ENCODE data around the gene CCDC85C. TPM values are rescaled to one million over a fixed set of nuclear protein-coding genes. Genes with fewer than 3 reads are reported as not detected.

CCDC85C gene
- total RNA-seq, 2 experiments from 2014 or later: 11.8 to 13.3 TPM

- Mint-ChIP-seq H3K4me1 (peaks cover 4% of the 10 kb centered on the region), H3K4me3 (no peak overlapping the region), H3K27me3 (no peaks in the 10 kb centered on the region), H3K27ac (no peak overlapping the region), H3K36me3 (no peaks in the 10 kb centered on the region), H3K9me3 (no peaks in the 10 kb centered on the region)
- DNase-seq (no peak), ATAC-seq (ENCODE audit: low read depth) (no peak)
- POLR2A ChIA-PET: no interaction called here
These were observed 29.7 kb downstream of the CCDC85C start for GRCh38 chr14:99574099-99574880.

DNA sequence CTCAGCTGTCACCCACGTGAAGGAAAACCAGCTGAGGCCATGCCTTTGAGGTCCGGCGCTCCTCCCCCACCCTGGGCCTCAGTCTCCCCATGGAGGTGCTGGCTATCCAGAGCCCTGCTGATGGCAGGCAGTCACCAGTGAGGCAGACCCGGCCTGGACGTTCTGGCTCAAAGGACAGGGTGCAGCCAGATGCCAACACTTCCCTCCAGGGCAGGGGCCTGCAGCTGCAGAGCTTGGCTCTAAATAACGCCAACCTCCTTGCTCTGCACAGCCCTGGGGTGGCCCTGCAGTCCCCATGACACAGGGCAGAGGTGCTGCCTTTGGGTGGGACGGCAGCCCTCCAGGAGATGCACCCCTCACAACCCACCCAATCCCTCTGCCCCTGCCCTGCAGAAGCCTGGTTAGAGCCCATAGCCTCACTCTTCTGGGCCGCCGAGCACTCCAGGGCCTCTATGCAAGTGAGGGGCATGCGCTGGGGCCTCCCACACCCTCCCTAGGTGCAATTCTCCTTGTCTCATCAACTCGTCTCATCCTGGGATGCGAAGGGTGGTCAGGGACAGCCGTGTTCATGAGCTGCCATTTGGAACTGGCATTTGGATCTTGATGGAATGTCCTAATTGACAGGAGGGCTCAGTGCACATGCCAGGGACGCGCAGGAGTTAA, 30.4 kb downstream of the CCDC85C start:
- no peak for DNase-seq
- Mint-ChIP-seq H3K4me3 (no peak overlapping the region), H3K27ac (no peak overlapping the region), H3K36me3 (no peaks in the 10 kb centered on the region), H3K27me3 (no peaks in the 10 kb centered on the region), H3K4me1 (peaks cover 4% of the 10 kb centered on the region), H3K9me3 (no peaks in the 10 kb centered on the region)
- no peak for ATAC-seq (ENCODE audit: low read depth)
- POLR2A ChIA-PET: no interaction called here

DNA sequence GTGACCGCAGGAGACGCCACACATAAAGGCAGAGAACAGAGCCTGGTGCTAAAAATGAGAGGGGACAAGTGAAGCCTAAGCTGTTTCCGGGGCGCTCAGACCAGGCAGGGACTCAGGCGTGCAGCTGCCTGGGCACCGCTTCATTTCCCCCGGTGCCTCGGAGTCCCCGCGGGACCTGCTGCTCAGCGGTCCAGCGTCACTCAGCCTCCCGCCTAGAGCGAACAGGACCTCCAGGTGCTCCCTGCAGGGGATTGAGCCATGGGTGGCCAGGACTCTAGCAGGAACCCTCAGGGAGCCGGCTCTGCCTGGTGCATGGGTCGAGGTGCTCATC, 31.0 kb downstream of the CCDC85C start:
- peaks cover 4% of the 10 kb centered on the region for H3K4me1 Mint-ChIP-seq
- no peak overlapping the region for H3K4me3 Mint-ChIP-seq
- ATAC-seq (ENCODE audit: low read depth) (no peak), DNase-seq (no peak)
- no peak overlapping the region for H3K27ac Mint-ChIP-seq
- H3K9me3 Mint-ChIP-seq: no peaks in the 10 kb centered on the region
- no peaks in the 10 kb centered on the region for H3K36me3 Mint-ChIP-seq
- POLR2A ChIA-PET: no interaction called here
- no peaks in the 10 kb centered on the region for H3K27me3 Mint-ChIP-seq

DNA sequence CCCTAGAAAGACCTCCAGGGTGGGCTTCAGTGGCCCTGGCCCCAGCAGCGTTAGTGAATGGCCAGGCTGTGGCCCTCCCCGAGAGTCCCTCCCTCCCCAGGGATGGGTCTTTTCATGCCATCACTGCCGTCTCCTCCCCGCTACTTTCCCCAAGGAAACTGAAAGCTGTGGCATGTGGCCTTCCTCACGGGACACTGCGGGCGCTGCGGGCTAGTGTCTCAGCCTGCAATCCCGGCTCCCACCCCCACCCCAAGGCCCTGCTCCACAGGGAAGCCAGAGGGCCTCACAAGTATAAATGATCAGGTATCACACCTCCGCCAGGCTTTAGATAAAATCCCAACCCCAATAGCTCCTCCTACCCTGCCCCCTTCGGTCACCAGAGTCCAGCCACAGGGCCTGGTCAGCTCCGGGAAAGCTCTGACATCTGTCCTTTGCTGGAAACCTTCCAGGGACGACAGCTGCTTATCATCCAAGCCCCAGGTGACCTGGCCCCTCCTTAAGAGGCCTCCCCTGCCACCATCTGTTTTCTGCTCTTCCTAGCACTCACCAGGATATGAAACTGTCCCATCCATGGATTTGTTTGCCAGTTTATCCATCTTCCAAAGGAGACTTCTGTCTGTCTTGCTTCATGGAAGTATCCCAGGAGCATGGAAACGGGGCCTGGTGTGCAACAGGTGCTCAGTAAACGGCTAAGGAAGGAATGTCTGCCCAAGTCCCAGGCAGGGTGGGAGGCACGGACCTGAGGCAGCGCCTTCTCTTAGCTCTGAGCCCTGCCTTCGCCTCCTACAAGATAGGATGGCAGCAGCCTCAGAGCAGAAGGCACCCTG, 31.6 kb downstream of the CCDC85C start:
- Mint-ChIP-seq H3K4me3 (no peak overlapping the region), H3K27me3 (no peaks in the 10 kb centered on the region), H3K36me3 (no peaks in the 10 kb centered on the region), H3K9me3 (no peaks in the 10 kb centered on the region), H3K4me1 (peaks cover 4% of the 10 kb centered on the region), H3K27ac (no peak overlapping the region)
- ATAC-seq (ENCODE audit: low read depth): no peak
- POLR2A ChIA-PET: no interaction called here
- DNase-seq: no peak

GRCh38 chr14:99571303-99571986, 32.6 kb downstream of the CCDC85C start:
- H3K4me3 Mint-ChIP-seq: no peak overlapping the region

GRCh38 chr14:99570544-99571302, 33.3 kb downstream of the CCDC85C start:
- DNase-seq (no peak), ATAC-seq (ENCODE audit: low read depth) (no peak)
- Mint-ChIP-seq H3K9me3 (no peaks in the 10 kb centered on the region), H3K4me3 (no peak overlapping the region), H3K27me3 (no peaks in the 10 kb centered on the region), H3K27ac (no peak overlapping the region), H3K36me3 (no peaks in the 10 kb centered on the region), H3K4me1 (peaks cover 4% of the 10 kb centered on the region)
- POLR2A ChIA-PET: no interaction called here

More at GRCh38 chr14:99571303-99571986, 32.6 kb downstream of the CCDC85C start:
- Mint-ChIP-seq H3K4me1 (peaks cover 4% of the 10 kb centered on the region), H3K27me3 (no peaks in the 10 kb centered on the region), H3K27ac (no peak overlapping the region), H3K36me3 (no peaks in the 10 kb centered on the region), H3K9me3 (no peaks in the 10 kb centered on the region)
- ATAC-seq (ENCODE audit: low read depth): no peak
- no peak for DNase-seq
- POLR2A ChIA-PET: no interaction called here

GRCh38 chr14:99569725-99570543, 34.1 kb downstream of the CCDC85C start:
- no peaks in the 10 kb centered on the region for H3K36me3 Mint-ChIP-seq
- POLR2A ChIA-PET: no interaction called here
- DNase-seq: no peak
- H3K27me3 Mint-ChIP-seq: no peaks in the 10 kb centered on the region
- H3K4me1 Mint-ChIP-seq: peaks cover 4% of the 10 kb centered on the region
- H3K27ac Mint-ChIP-seq: no peak overlapping the region
- H3K9me3 Mint-ChIP-seq: no peaks in the 10 kb centered on the region
- no peak for ATAC-seq (ENCODE audit: low read depth)
- H3K4me3 Mint-ChIP-seq: no peak overlapping the region

GRCh38 chr14:99568567-99569560, 35.1 kb downstream of the CCDC85C start:
- Mint-ChIP-seq H3K27me3 (no peaks in the 10 kb centered on the region), H3K27ac (no peak overlapping the region), H3K36me3 (no peaks in the 10 kb centered on the region), H3K9me3 (no peaks in the 10 kb centered on the region), H3K4me1 (peaks cover 4% of the 10 kb centered on the region), H3K4me3 (no peak overlapping the region)
- POLR2A ChIA-PET: no interaction called here
- ATAC-seq (ENCODE audit: low read depth) (no peak), DNase-seq (no peak)

DNA sequence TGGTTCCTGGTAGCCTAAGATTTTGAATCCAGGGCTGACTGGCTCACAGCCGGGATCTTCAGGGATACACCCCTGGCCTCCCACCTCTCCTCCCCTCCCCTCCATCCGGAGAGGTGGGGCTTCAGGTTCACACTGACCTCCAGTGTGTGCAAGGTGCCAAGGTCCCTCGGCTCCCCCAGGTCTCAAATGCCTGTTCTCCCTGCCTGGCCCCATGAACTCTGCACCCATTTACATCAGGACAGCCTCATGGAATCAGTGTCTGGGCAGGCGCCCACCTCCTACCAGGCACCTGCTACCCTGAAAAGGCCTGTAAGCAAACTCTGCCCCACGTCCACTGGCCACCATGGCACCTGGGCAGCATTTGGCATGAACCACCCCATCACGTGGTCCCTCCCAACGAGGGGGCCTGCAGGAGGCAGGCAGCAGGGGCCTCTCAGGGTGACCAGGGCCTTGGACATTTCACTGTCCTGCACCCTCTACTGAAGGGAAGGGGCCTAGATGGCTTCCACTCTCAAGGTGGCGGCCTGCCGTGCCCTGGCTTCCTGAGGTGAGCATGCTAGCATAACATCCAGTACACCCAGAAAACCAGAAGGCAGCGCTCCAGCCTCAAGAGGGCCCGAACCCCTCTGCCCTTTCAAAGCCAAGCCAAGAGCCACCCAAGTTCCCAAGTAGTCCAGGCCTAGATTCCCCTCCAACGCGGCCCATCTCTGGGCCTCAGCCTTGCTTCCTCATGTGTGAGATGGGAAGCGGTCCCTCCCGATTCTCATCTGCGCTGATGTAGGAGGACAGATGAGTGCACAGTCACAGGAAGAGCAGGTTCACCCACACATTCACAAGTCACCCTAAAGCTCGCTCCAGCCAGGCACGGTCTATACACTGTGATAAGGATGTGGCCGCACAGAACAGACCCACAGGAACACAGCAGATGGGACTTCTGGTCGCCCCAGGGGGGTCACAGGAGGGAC, 37.3 kb downstream of the CCDC85C start:
- H3K4me3 Mint-ChIP-seq: no peak overlapping the region
- no peaks in the 10 kb centered on the region for H3K27me3 Mint-ChIP-seq
- DNase-seq: no peak
- H3K36me3 Mint-ChIP-seq: no peaks in the 10 kb centered on the region
- POLR2A ChIA-PET: no interaction called here
- no peak for ATAC-seq (ENCODE audit: low read depth)
- H3K9me3 Mint-ChIP-seq: no peaks in the 10 kb centered on the region
- no peak overlapping the region for H3K27ac Mint-ChIP-seq
- peaks cover 6% of the 10 kb centered on the region for H3K4me1 Mint-ChIP-seq

DNA sequence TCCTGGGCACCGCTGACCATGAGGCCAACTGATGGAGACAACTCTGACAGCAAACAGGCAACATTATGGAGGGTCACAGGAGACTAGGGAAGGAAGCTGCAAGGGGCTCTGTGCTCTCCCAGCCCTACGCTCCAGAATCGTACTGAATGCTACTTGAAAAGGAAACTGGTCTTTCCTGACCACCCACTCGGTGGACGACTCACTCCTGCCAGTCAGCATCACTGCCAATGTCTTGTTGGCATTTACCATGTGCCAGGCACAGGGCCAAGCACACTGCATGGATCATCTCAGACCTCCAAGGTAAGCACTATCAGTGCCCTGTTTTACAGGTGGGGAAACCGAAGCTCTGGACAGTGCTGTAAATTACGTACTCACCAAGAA, 38.0 kb downstream of the CCDC85C start:
- POLR2A ChIA-PET: no interaction called here
- ATAC-seq (ENCODE audit: low read depth) (no peak), DNase-seq (no peak)
- Mint-ChIP-seq H3K27me3 (no peaks in the 10 kb centered on the region), H3K27ac (no peak overlapping the region), H3K4me1 (peaks cover 6% of the 10 kb centered on the region), H3K9me3 (no peaks in the 10 kb centered on the region), H3K36me3 (no peaks in the 10 kb centered on the region), H3K4me3 (no peak overlapping the region)

DNA sequence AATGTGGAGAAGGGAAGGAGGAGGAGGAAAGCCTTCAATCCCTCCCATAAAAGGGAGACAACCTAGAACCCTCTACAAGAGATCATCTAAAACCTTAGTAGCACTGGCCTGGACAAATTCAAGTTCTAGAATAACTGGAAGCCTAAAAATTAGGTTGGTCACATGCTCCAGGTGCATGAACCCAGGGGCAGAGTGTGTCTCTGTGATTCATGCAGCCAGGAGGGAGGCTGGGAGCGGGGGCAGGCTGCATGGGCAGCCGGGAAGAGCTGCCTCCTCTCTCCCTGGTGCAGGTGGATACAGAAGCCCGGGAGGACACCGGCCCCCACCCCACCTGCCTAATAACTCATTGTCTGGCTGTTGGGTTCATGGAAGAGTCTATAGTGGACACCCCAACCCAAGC, 38.6 kb downstream of the CCDC85C start:
- H3K27ac Mint-ChIP-seq: no peak overlapping the region
- POLR2A ChIA-PET: no interaction called here

More for the DNA sequence above, 38.6 kb downstream of the CCDC85C start:
- Mint-ChIP-seq H3K9me3 (no peaks in the 10 kb centered on the region), H3K4me1 (peaks cover 6% of the 10 kb centered on the region), H3K36me3 (no peaks in the 10 kb centered on the region), H3K27me3 (no peaks in the 10 kb centered on the region), H3K4me3 (no peak overlapping the region)
- DNase-seq (no peak), ATAC-seq (ENCODE audit: low read depth) (no peak)

All from activated naive CD8-positive, alpha-beta T cell treated with anti-CD3 and anti-CD28 coated beads, Interleukin-2, amount 10 ng/mL, durations not matched to agents 7 days and 5 days (primary cell).